ENCODE measurements around the gene CIBAR2.

The CIBAR2 gene

GRCh38 chr16:85081765-85082164 is 30.5 kb downstream of the CIBAR2 start:
- no peak for DNase-seq

- DNase-seq, result no peak
These were observed 31.2 kb downstream of the CIBAR2 start for GRCh38 chr16:85081038-85081437.

GRCh38 chr16:85079785-85080570 is 32.3 kb downstream of the CIBAR2 start:
- DNase-seq, result no peak

GRCh38 chr16:85078952-85079351 is 33.3 kb downstream of the CIBAR2 start:
- no peak for DNase-seq

- no peak for DNase-seq
These were observed 34.0 kb downstream of the CIBAR2 start for GRCh38 chr16:85078226-85078625.

- DNase-seq, result no peak
These were observed 34.6 kb downstream of the CIBAR2 start for GRCh38 chr16:85077576-85078125.

GRCh38 chr16:85077039-85077438 is 35.2 kb downstream of the CIBAR2 start:
- DNase-seq, result no peak

GRCh38 chr16:85075236-85075924 is 36.9 kb downstream of the CIBAR2 start:
- DNase-seq, result no peak

- no peak for DNase-seq
These were observed 37.9 kb downstream of the CIBAR2 start for GRCh38 chr16:85074225-85074914.

- DNase-seq, result no peak
These were observed 39.3 kb downstream of the CIBAR2 start for GRCh38 chr16:85072947-85073346.

GRCh38 chr16:85072076-85072860 is 40.0 kb downstream of the CIBAR2 start:
- no peak for DNase-seq

- no peak for DNase-seq
These were observed 43.1 kb downstream of the CIBAR2 start for GRCh38 chr16:85069171-85069570.

- DNase-seq, result no peak
These were observed 43.5 kb downstream of the CIBAR2 start for GRCh38 chr16:85068746-85069145.

- DNase-seq, result no peak
These were observed 44.8 kb downstream of the CIBAR2 start for GRCh38 chr16:85067426-85067825.

GRCh38 chr16:85067024-85067423 is 45.2 kb downstream of the CIBAR2 start:
- DNase-seq, result no peak

- DNase-seq, result no peak
These were observed 45.9 kb downstream of the CIBAR2 start for GRCh38 chr16:85066346-85066885.

- no peak for DNase-seq
These were observed 47.2 kb downstream of the CIBAR2 start for GRCh38 chr16:85065099-85065498.

GRCh38 chr16:85064186-85064585 is 48.1 kb downstream of the CIBAR2 start:
- DNase-seq, result no peak

- no peak for DNase-seq
These were observed 49.4 kb downstream of the CIBAR2 start for GRCh38 chr16:85062845-85063244.

GRCh38 chr16:85062323-85062722 is 49.9 kb downstream of the CIBAR2 start:
- DNase-seq, result no peak

- DNase-seq, result no peak
These were observed 50.7 kb downstream of the CIBAR2 start for GRCh38 chr16:85061566-85061965.

- DNase-seq, result no peak
These were observed 53.4 kb downstream of the CIBAR2 start for GRCh38 chr16:85058909-85059308.
